H1 (cell line): ENCODE measurements around the gene OR6V1. TPM values are rescaled to one million over a fixed set of nuclear protein-coding genes. Genes with fewer than 3 reads are reported as not detected.

Experiments
- ASH2L ChIP-seq: fragments of 200-600, 300-600 bp; sonication (generic); IDR thresholded peaks from one replicate; pipeline ENCODE4 v1.7.1; 2017; ENCODE audit warnings: low read length
- CHD1 ChIP-seq: IDR thresholded peaks from 2 replicates; pipeline ENCODE4 v1.6.1; 2012; ENCODE audit warnings: low read depth, low read length, improper control_type of control experiment
- HDAC2 ChIP-seq, 2 experiments: fragments of 300-600 bp in 1 of 2; sonication (generic) in 1 of 2; IDR thresholded peaks; 2 replicates each; pipeline ENCODE4 v1.6.1; 2011 to 2012; ENCODE audit warnings: low read depth in 2 of 2, low read length in 2 of 2, mild to moderate bottlenecking in 2 of 2, moderate library complexity in 2 of 2, borderline replicate concordance in 1 of 2, inconsistent platforms in 1 of 2
- KDM5A ChIP-seq: fragments of 200-600 bp; IDR thresholded peaks from 2 replicates; pipeline ENCODE4 v1.7.1; 2012; ENCODE audit warnings: mild to moderate bottlenecking, low read length, inconsistent platforms, mixed read lengths
- SP2 ChIP-seq: IDR thresholded peaks from 2 replicates; pipeline ENCODE4 v1.6.1; 2012; ENCODE audit warnings: mild to moderate bottlenecking, low read length, inconsistent platforms
- TCF12 ChIP-seq: IDR thresholded peaks from 2 replicates; pipeline ENCODE4 v1.6.1; 2011; ENCODE audit warnings: low read depth, mild to moderate bottlenecking, low read length
- polyA plus RNA-seq, 7 experiments: library from polyadenylated mRNA; depleted of rRNA in 3 of 7; stranded (reverse) in 5 of 7; unstranded in 2 of 7; fragments of >200 nt in 5 of 7; fragments of 200-250 nt in 2 of 7; gene quantifications; 1 replicate in 5 of 7; 2 replicates in 1 of 7; 4 replicates in 1 of 7; pipeline versions ENCODE4 v1.2.1 to v1.2.3, GENCODE V29; 2011 to 2013; ENCODE audit warnings: missing spikeins in 2 of 7, mixed read lengths in 2 of 7
- total RNA-seq: library from RNA; stranded (reverse); fragmentation: NEBNext Ultra II Directional; extraction: Animal tissue kit (Norgen Biotek cat#: 25700); gene quantifications from 2 replicates; pipeline ENCODE4 v1.2.1, GENCODE V29; 2021
- TF ChIP-seq, protein P1 (sequence below): fragments of 300-600 bp; sonication (generic); IDR thresholded peaks from 2 replicates; pipeline ENCODE4 v1.7.1; 2012; ENCODE audit warnings: low read length, moderate library complexity, mild to moderate bottlenecking, inconsistent platforms; ENCODE audit not compliant: insufficient replicate concordance
- TF ChIP-seq, protein P2 (sequence below): IDR thresholded peaks from 2 replicates; pipeline ENCODE4 v1.6.1; 2011; ENCODE audit warnings: low read length, improper control_type of control experiment

Gene OR6V1
- total and polyA plus RNA-seq, 2 of the 8 experiments (the other 6 are each of a cell fraction or from before 2014, with no cell fraction given), result not detected

DNA sequence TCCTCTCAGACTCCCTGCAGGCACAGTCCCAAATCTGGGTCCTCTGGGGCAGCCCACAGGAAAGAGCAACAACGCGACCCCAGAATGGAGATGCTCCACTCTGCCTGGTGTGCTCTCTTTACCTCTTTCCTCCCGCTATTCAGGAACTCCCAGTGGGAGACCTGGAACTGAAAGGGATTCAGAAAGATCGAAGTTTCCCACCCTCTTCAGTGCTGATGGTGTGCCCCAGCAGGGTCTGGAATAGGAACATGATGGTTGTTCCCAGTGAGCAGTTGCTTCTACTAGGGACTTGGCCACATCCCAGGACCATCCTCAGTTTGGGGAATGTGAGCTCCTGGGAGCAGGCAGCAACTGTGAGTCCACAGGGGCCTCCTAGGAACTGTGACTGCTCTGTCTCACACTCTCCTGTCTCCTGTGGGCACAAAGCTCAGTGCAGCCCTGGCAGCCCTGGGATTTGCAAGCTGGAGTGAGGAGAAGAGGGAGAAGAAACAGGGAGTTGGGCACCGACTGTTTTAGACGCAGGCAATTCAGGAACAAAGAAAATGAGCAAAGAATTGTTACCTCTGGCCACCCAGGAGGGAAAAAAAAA is 17.9 kb downstream of the OR6V1 start (continued):
- TF ChIP-seq, protein P1, sequence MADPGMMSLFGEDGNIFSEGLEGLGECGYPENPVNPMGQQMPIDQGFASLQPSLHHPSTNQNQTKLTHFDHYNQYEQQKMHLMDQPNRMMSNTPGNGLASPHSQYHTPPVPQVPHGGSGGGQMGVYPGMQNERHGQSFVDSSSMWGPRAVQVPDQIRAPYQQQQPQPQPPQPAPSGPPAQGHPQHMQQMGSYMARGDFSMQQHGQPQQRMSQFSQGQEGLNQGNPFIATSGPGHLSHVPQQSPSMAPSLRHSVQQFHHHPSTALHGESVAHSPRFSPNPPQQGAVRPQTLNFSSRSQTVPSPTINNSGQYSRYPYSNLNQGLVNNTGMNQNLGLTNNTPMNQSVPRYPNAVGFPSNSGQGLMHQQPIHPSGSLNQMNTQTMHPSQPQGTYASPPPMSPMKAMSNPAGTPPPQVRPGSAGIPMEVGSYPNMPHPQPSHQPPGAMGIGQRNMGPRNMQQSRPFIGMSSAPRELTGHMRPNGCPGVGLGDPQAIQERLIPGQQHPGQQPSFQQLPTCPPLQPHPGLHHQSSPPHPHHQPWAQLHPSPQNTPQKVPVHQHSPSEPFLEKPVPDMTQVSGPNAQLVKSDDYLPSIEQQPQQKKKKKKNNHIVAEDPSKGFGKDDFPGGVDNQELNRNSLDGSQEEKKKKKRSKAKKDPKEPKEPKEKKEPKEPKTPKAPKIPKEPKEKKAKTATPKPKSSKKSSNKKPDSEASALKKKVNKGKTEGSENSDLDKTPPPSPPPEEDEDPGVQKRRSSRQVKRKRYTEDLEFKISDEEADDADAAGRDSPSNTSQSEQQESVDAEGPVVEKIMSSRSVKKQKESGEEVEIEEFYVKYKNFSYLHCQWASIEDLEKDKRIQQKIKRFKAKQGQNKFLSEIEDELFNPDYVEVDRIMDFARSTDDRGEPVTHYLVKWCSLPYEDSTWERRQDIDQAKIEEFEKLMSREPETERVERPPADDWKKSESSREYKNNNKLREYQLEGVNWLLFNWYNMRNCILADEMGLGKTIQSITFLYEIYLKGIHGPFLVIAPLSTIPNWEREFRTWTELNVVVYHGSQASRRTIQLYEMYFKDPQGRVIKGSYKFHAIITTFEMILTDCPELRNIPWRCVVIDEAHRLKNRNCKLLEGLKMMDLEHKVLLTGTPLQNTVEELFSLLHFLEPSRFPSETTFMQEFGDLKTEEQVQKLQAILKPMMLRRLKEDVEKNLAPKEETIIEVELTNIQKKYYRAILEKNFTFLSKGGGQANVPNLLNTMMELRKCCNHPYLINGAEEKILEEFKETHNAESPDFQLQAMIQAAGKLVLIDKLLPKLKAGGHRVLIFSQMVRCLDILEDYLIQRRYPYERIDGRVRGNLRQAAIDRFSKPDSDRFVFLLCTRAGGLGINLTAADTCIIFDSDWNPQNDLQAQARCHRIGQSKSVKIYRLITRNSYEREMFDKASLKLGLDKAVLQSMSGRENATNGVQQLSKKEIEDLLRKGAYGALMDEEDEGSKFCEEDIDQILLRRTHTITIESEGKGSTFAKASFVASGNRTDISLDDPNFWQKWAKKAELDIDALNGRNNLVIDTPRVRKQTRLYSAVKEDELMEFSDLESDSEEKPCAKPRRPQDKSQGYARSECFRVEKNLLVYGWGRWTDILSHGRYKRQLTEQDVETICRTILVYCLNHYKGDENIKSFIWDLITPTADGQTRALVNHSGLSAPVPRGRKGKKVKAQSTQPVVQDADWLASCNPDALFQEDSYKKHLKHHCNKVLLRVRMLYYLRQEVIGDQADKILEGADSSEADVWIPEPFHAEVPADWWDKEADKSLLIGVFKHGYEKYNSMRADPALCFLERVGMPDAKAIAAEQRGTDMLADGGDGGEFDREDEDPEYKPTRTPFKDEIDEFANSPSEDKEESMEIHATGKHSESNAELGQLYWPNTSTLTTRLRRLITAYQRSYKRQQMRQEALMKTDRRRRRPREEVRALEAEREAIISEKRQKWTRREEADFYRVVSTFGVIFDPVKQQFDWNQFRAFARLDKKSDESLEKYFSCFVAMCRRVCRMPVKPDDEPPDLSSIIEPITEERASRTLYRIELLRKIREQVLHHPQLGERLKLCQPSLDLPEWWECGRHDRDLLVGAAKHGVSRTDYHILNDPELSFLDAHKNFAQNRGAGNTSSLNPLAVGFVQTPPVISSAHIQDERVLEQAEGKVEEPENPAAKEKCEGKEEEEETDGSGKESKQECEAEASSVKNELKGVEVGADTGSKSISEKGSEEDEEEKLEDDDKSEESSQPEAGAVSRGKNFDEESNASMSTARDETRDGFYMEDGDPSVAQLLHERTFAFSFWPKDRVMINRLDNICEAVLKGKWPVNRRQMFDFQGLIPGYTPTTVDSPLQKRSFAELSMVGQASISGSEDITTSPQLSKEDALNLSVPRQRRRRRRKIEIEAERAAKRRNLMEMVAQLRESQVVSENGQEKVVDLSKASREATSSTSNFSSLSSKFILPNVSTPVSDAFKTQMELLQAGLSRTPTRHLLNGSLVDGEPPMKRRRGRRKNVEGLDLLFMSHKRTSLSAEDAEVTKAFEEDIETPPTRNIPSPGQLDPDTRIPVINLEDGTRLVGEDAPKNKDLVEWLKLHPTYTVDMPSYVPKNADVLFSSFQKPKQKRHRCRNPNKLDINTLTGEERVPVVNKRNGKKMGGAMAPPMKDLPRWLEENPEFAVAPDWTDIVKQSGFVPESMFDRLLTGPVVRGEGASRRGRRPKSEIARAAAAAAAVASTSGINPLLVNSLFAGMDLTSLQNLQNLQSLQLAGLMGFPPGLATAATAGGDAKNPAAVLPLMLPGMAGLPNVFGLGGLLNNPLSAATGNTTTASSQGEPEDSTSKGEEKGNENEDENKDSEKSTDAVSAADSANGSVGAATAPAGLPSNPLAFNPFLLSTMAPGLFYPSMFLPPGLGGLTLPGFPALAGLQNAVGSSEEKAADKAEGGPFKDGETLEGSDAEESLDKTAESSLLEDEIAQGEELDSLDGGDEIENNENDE, result no peak
- TF ChIP-seq ASH2L, result no peak
- TF ChIP-seq SP2, result no peak
- TF ChIP-seq TCF12, result no peak
- TF ChIP-seq CHD1, result no peak
- no peak for TF ChIP-seq HDAC2 (IDR thresholded peaks at IDR 0.05; ENCODE audit: borderline replicate concordance in 1 of 2, low read depth in 2 of 2, low read length in 2 of 2)
- TF ChIP-seq, protein P2, sequence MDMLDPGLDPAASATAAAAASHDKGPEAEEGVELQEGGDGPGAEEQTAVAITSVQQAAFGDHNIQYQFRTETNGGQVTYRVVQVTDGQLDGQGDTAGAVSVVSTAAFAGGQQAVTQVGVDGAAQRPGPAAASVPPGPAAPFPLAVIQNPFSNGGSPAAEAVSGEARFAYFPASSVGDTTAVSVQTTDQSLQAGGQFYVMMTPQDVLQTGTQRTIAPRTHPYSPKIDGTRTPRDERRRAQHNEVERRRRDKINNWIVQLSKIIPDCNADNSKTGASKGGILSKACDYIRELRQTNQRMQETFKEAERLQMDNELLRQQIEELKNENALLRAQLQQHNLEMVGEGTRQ, result no peak
- TF ChIP-seq KDM5A, result no peak
